ENCODE measurements around the gene CNIH3. TPM values are rescaled to one million over a fixed set of nuclear protein-coding genes. Genes with fewer than 3 reads are reported as not detected.

The CNIH3 gene
- total and polyA plus RNA-seq, 4 experiments from 2014 or later: 0.40 to 2.5 (median 1.8) TPM

DNA sequence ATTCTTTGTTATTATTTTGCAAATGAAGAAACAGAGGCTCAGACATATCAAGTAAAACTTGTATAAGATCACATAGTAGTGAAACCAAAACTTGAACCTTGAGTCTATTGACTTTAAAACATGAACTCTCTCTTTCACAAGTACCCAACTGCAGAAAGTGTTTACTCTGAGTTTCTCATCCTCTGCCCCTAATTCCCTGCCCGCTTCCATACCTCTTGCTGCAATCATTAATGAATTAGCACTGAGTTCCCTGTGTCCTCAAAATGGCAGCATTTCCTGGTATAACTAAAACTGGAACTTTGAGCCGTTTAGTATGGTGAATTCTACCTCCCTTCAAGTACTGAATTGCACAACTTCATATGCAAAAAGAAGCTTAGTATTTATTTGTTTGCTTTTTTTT is 165.7 kb downstream of the CNIH3 start:
- no peaks in the 10 kb centered on the region for H3K36me3 Mint-ChIP-seq
- ChIA-PET POLR2A (ENCODE audit: partially characterized antibody) (no interaction called here), CTCF (ENCODE audit: partially characterized antibody) (no interaction called here)
- Histone ChIP-seq H3K27ac (ENCODE audit: low read depth, low read length) (no peak overlapping the region), H3K9me3 (ENCODE audit: control insufficient read depth in 1 of 2, low read length in 2 of 2) (no peaks in the 10 kb centered on the region), H3K36me3 (ENCODE audit: insufficient read depth, low read length) (no peaks in the 10 kb centered on the region), H3K4me3 (ENCODE audit: low read length in 2 of 2) (no peak overlapping the region), H3K4me1 (ENCODE audit: insufficient read depth, low read length) (peaks cover 6% of the 10 kb centered on the region), H3K27me3 (ENCODE audit: insufficient read depth, low read length) (no peaks in the 10 kb centered on the region)
- no peak overlapping the region for H3K4me3 Mint-ChIP-seq
- H3K27me3 Mint-ChIP-seq: peaks cover 0 to 5% of the 10 kb centered on the region in 2 donors
- intact Hi-C loops (cut with micrococcal nuclease): no loop called here
- peak overlapping the region in 1 of 7 donors; percentile 6 for H3K27ac Mint-ChIP-seq
- peaks cover 12 to 14% (median 13%) of the 10 kb centered on the region in 4 donors for H3K4me1 Mint-ChIP-seq
- peaks cover 0 to 2% (median 0%) of the 10 kb centered on the region in 8 donors for H3K9me3 Mint-ChIP-seq
- DNase-seq: no peak

DNA sequence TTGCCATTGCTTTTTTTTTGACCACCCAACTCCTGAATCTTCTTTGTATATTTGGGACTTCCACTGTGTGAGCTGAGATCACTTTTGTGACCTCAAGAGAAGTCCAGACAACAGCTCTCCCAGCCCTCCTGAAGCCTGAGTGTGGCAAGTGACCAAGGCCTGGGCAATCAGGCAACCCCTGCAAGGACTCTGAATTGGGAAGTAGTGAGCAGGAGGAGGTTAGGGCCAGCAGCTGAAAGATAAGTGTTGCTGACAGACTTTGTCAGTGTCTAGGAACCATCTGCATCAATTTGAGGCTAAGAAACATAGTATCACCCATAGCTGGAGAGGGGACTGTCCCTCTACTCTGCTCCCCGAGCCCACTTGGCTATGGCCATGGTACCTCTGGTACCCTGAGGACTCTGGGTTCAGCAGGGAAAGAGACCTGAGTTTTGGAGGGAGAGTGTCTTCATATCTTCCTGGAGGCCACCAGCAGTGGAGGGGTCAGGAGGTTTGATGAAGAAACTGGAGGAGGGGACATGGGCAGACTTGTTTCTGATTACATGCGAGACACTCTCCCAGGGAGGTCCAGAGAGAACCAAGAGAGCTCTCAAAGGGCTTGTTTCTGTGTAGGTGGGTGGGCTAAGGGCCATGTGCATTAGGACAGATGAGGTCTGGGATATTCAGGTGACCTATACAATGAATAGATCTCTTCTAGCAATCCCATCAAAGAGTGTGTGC is 166.3 kb downstream of the CNIH3 start:
- peaks cover 2 to 5% of the 10 kb centered on the region in 2 donors for H3K27me3 Mint-ChIP-seq
- H3K9me3 Mint-ChIP-seq: peaks cover 0 to 3% (median 0%) of the 10 kb centered on the region in 8 donors

DNA sequence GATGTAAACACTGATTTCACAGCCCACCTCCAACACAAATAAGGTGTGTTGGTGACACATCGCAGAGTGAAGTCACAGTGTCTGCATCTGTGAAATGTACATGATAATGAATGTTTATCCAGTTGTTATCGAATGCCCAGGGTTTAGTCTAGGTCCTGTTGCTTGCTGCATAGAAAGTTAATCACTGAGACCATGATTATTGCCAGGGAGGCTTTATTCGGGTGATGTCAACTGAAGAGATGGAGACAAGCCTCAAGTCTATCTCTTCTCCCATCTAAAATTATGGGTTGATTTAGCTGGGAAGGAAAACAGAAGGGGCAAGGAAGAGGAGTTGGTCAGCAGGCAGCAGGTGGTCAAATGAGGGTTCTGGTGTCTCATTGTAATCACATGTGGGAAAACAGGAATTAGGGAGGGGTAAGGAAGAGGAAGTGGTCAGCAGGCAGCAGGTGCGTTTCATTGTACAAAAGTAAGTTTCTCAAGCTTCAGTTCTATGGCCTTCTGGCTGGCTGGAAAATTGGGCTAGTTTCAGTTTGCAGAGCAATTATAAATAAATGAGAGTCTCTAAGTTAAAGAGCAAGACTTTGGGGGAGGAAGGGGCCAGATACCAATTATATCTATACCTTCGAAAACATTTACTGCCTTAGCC is 167.0 kb downstream of the CNIH3 start:
- H3K9me3 Mint-ChIP-seq: peaks cover 0 to 3% (median 0%) of the 10 kb centered on the region in 8 donors
- Histone ChIP-seq H3K27me3 (ENCODE audit: insufficient read depth, low read length) (no peaks in the 10 kb centered on the region), H3K4me1 (ENCODE audit: insufficient read depth, low read length) (peaks cover 6% of the 10 kb centered on the region), H3K4me3 (ENCODE audit: low read length in 2 of 2) (no peak overlapping the region), H3K9me3 (ENCODE audit: control insufficient read depth in 1 of 2, low read length in 2 of 2) (no peaks in the 10 kb centered on the region), H3K27ac (ENCODE audit: low read depth, low read length) (no peak overlapping the region), H3K36me3 (ENCODE audit: insufficient read depth, low read length) (no peaks in the 10 kb centered on the region)
- H3K27ac Mint-ChIP-seq: peak overlapping the region in 2 of 7 donors; percentile 9 to 23
- H3K27me3 Mint-ChIP-seq: peaks cover 2 to 5% of the 10 kb centered on the region in 2 donors
- intact Hi-C loops (cut with micrococcal nuclease): no loop called here
- POLR2A ChIA-PET (ENCODE audit: partially characterized antibody): no interaction called here
- peaks cover 12 to 14% (median 13%) of the 10 kb centered on the region in 4 donors for H3K4me1 Mint-ChIP-seq
- CTCF ChIA-PET (ENCODE audit: partially characterized antibody): no interaction called here
- no peak for DNase-seq
- peak overlapping the region in 2 of 8 donors; percentile 7 to 41 for H3K4me3 Mint-ChIP-seq
- H3K36me3 Mint-ChIP-seq: no peaks in the 10 kb centered on the region

More for the DNA sequence above, 166.3 kb downstream of the CNIH3 start:
- no peak overlapping the region for H3K4me3 Mint-ChIP-seq
- H3K36me3 ChIP-seq (ENCODE audit: insufficient read depth, low read length): no peaks in the 10 kb centered on the region
- H3K36me3 Mint-ChIP-seq: no peaks in the 10 kb centered on the region
- ChIA-PET CTCF (ENCODE audit: partially characterized antibody) (no interaction called here), POLR2A (ENCODE audit: partially characterized antibody) (no interaction called here)
- intact Hi-C loops (cut with micrococcal nuclease): no loop called here
- H3K27ac ChIP-seq (ENCODE audit: low read depth, low read length): no peak overlapping the region
- peaks cover 12 to 14% (median 13%) of the 10 kb centered on the region in 4 donors for H3K4me1 Mint-ChIP-seq
- no peaks in the 10 kb centered on the region for H3K27me3 ChIP-seq (ENCODE audit: insufficient read depth, low read length)
- no peaks in the 10 kb centered on the region for H3K9me3 ChIP-seq (ENCODE audit: control insufficient read depth in 1 of 2, low read length in 2 of 2)
- no peak overlapping the region for H3K4me3 ChIP-seq (ENCODE audit: low read length in 2 of 2)
- H3K4me1 ChIP-seq (ENCODE audit: insufficient read depth, low read length): peaks cover 6% of the 10 kb centered on the region
- no peak for DNase-seq
- H3K27ac Mint-ChIP-seq: no peak overlapping the region

DNA sequence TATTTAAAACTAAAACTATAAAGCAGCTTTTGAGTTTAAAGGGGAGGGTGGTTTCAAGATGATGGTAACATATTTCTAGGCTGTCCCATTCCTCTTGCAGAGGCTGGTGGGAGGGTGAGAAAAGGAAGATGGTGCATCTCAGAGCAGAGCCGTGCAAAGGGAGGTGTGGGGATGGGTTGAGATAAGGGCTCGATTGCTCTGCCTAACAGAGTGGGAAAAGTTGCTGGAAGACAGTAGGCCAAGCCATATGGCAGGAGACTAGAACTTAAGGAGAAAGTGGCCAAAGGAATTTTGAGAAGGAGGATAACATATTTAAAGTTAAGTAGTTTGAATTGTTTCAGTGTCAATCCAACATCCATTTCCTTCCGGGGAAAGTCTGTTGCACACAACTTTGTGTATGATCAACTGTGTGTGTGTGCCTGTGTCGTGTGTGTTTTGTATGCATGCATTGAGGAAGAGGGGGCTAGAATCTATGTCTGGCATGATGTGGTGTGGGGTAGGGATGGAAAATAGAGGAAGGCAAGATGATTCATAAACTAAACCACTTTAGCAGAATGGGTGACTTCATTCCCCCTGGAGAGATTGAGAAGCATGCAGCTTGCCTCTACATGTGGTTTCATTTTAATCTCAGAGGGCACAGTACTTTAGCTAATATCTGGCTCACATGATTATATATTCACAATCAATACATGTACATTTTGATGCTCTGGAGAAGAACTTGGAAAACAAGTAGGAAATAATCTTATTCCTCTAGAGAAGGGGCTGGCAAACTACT is 168.3 kb downstream of the CNIH3 start:
- Mint-ChIP-seq H3K27me3 (peaks cover 2 to 5% of the 10 kb centered on the region in 2 donors), H3K36me3 (no peaks in the 10 kb centered on the region), H3K4me3 (no peak overlapping the region), H3K27ac (peak overlapping the region in 1 of 7 donors; percentile 42), H3K9me3 (peaks cover 0 to 3% (median 0%) of the 10 kb centered on the region in 8 donors), H3K4me1 (peaks cover 12 to 14% (median 13%) of the 10 kb centered on the region in 4 donors)
- CTCF ChIA-PET (ENCODE audit: partially characterized antibody): interaction anchor here (0.8 kb wide), 1 partner anchor 10 kb away, joined by 3 read pairs; no protein-coding TSS in a partner anchor
- no peaks in the 10 kb centered on the region for H3K27me3 ChIP-seq (ENCODE audit: insufficient read depth, low read length)
- H3K4me3 ChIP-seq (ENCODE audit: low read length in 2 of 2): no peak overlapping the region
- no peak for DNase-seq
- intact Hi-C loops (cut with micrococcal nuclease): no loop called here
- H3K4me1 ChIP-seq (ENCODE audit: insufficient read depth, low read length): peaks cover 6% of the 10 kb centered on the region
- no peak overlapping the region for H3K27ac ChIP-seq (ENCODE audit: low read depth, low read length)
- POLR2A ChIA-PET (ENCODE audit: partially characterized antibody): no interaction called here
- no peaks in the 10 kb centered on the region for H3K36me3 ChIP-seq (ENCODE audit: insufficient read depth, low read length)
- no peaks in the 10 kb centered on the region for H3K9me3 ChIP-seq (ENCODE audit: control insufficient read depth in 1 of 2, low read length in 2 of 2)

DNA sequence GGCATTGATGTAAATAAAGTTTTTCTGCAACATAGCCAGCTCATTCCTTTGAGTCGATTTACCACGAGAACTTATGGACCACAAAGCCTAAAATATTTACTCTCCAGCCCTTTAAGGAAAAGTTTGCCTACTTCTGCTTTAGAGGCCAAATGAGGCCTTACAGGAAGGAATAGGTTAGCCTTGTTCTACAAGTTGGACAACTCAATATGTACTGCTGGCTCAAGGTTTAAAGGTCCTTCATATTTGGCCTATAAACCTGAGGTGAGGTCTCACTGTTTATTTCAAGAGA is 168.9 kb downstream of the CNIH3 start:
- POLR2A ChIA-PET (ENCODE audit: partially characterized antibody): no interaction called here
- no peak overlapping the region for H3K27ac Mint-ChIP-seq
- H3K27me3 Mint-ChIP-seq: peaks cover 5 to 8% of the 10 kb centered on the region in 2 donors
- peaks cover 0 to 3% (median 0%) of the 10 kb centered on the region in 8 donors for H3K9me3 Mint-ChIP-seq
- Histone ChIP-seq H3K4me1 (ENCODE audit: insufficient read depth, low read length) (peaks cover 6% of the 10 kb centered on the region), H3K27me3 (ENCODE audit: insufficient read depth, low read length) (no peaks in the 10 kb centered on the region), H3K36me3 (ENCODE audit: insufficient read depth, low read length) (no peaks in the 10 kb centered on the region), H3K4me3 (ENCODE audit: low read length in 2 of 2) (no peak overlapping the region), H3K27ac (ENCODE audit: low read depth, low read length) (no peak overlapping the region), H3K9me3 (ENCODE audit: control insufficient read depth in 1 of 2, low read length in 2 of 2) (no peaks in the 10 kb centered on the region)
- peaks cover 12 to 14% (median 13%) of the 10 kb centered on the region in 4 donors for H3K4me1 Mint-ChIP-seq
- intact Hi-C loops (cut with micrococcal nuclease): no loop called here
- DNase-seq: no peak
- CTCF ChIA-PET (ENCODE audit: partially characterized antibody): interaction anchor here (0.8 kb wide), 1 partner anchor 10 kb away, joined by 3 read pairs; no protein-coding TSS in a partner anchor
- no peak overlapping the region for H3K4me3 Mint-ChIP-seq
- no peaks in the 10 kb centered on the region for H3K36me3 Mint-ChIP-seq

DNA sequence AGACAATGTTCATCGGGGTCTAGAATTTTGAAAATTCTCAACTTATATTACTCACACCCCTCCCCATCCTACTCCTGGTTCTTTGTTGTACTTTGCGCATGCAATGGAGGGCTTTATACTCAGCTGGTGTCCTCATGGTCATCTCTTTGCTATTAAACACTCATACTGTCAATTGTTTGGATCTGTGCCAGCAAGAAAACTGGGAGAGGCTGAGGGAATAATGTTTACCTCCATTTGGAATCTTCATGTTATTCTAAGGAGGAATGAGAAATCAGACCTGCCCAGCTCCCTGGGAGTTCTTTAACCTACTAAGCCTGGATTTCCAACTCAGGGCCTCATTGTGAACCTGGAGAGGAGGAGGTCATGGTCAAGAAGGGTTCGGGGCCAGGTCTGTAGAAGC is 169.5 kb downstream of the CNIH3 start:
- H3K4me1 Mint-ChIP-seq: peaks cover 12 to 14% (median 13%) of the 10 kb centered on the region in 4 donors
- no peak overlapping the region for H3K27ac ChIP-seq (ENCODE audit: low read depth, low read length)
- CTCF ChIA-PET (ENCODE audit: partially characterized antibody): no interaction called here

More for the DNA sequence above, 169.5 kb downstream of the CNIH3 start:
- no peak for DNase-seq
- Mint-ChIP-seq H3K27me3 (peaks cover 6 to 8% of the 10 kb centered on the region in 2 donors), H3K36me3 (no peaks in the 10 kb centered on the region), H3K27ac (no peak overlapping the region), H3K9me3 (peaks cover 0 to 3% (median 0%) of the 10 kb centered on the region in 8 donors), H3K4me3 (no peak overlapping the region)
- Histone ChIP-seq H3K4me1 (ENCODE audit: insufficient read depth, low read length) (peaks cover 6% of the 10 kb centered on the region), H3K27me3 (ENCODE audit: insufficient read depth, low read length) (no peaks in the 10 kb centered on the region), H3K9me3 (ENCODE audit: control insufficient read depth in 1 of 2, low read length in 2 of 2) (no peaks in the 10 kb centered on the region), H3K36me3 (ENCODE audit: insufficient read depth, low read length) (no peaks in the 10 kb centered on the region), H3K4me3 (ENCODE audit: low read length in 2 of 2) (no peak overlapping the region)
- POLR2A ChIA-PET (ENCODE audit: partially characterized antibody): no interaction called here
- intact Hi-C loops (cut with micrococcal nuclease): no loop called here
